Measurements from ENCODE around the gene ZNF544.

DNA sequence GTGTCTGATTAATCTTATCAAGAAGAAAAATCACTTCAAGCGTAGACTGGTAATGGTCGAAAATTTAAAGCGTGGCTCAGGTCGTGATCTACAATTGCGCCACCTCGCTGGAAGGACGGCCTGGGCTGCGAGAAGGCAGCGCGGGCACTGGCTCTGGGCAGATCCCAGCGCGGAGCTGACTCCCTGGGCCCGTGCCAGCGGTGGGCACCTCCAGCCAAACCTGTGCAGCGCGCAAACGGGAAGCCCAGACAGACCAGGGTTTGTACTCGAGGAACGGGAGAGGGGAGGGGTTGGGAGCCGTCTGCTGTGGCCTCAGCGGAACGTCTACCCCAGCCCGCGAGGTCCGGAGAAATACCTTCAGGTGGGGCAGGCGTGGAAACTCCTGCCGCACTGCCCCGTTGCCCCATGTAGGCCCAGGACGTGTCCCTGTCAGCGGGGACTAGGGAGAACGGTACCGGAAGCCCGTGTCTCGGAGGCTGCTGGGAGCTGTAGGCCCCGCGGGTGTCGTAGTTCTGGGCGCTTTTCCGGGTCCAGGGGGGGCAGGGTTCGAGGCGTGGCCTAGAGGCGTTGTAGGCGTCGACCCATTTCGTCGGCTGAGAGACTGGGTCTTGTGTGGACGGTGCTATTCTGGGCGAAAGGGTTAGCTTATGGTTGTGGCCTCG lies 24.8 kb upstream of the ZNF544 start:
- TF ChIP-seq, protein P1, sequence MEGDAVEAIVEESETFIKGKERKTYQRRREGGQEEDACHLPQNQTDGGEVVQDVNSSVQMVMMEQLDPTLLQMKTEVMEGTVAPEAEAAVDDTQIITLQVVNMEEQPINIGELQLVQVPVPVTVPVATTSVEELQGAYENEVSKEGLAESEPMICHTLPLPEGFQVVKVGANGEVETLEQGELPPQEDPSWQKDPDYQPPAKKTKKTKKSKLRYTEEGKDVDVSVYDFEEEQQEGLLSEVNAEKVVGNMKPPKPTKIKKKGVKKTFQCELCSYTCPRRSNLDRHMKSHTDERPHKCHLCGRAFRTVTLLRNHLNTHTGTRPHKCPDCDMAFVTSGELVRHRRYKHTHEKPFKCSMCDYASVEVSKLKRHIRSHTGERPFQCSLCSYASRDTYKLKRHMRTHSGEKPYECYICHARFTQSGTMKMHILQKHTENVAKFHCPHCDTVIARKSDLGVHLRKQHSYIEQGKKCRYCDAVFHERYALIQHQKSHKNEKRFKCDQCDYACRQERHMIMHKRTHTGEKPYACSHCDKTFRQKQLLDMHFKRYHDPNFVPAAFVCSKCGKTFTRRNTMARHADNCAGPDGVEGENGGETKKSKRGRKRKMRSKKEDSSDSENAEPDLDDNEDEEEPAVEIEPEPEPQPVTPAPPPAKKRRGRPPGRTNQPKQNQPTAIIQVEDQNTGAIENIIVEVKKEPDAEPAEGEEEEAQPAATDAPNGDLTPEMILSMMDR (IDR thresholded peaks at IDR 0.05; ENCODE audit: poor library complexity, severe bottlenecking) = no peak
- TF ChIP-seq SMC3 (conservative IDR thresholded peaks at IDR 0.05; ENCODE audit: poor library complexity) = no peak
- no peak for TF ChIP-seq POLR2AphosphoS5 (IDR thresholded peaks at IDR 0.05)
- no peak for TF ChIP-seq EP300 (conservative IDR thresholded peaks at IDR 0.05; ENCODE audit: poor library complexity, severe bottlenecking)

Measured in neural cell (in vitro differentiated cells).